Mesothelial cell of epicardium (in vitro differentiated cells): ENCODE results near the gene CFAP97D2. TPM values are rescaled to one million over a fixed set of nuclear protein-coding genes. Genes with fewer than 3 reads are reported as not detected.
A peak's percentile ranks its signal among the peaks of the same experiment; 100 is the strongest.

Source experiments
- DNase-seq, 2 experiments: peaks; one replicate each; pipeline ENCODE4 v3.0.0; 2021; ENCODE audit warnings: low spot score in 2 of 2; ENCODE audit not compliant: unreplicated experiment in 2 of 2
- H3K27ac Mint-ChIP-seq: 2 replicates; pipeline ENCODE4 v1.8.0; 2021; ENCODE audit warnings: mixed read lengths
- H3K27me3 Mint-ChIP-seq: 2 replicates; pipeline ENCODE4 v1.8.0; 2021; ENCODE audit warnings: low read depth, mixed read lengths
- H3K36me3 Mint-ChIP-seq: 2 replicates; pipeline ENCODE4 v1.8.0; 2021; ENCODE audit warnings: mixed read lengths
- H3K4me1 Mint-ChIP-seq: 2 replicates; pipeline ENCODE4 v1.8.0; 2021; ENCODE audit warnings: mixed read lengths
- H3K4me3 Mint-ChIP-seq: 2 replicates; pipeline ENCODE4 v1.8.0; 2021; ENCODE audit warnings: mild to moderate bottlenecking, moderate library complexity, mixed read lengths
- H3K9me3 Mint-ChIP-seq: 2 replicates; pipeline ENCODE4 v1.8.0; 2021; ENCODE audit warnings: mixed read lengths
- total RNA-seq: library from RNA; stranded (reverse); gene quantifications from 3 replicates; pipeline ENCODE4 v1.2.1, GENCODE V29; 2021
- TF ChIP-seq, protein P1 (sequence below): fragments of 200-600 bp; sonication (generic); IDR thresholded peaks from one replicate; pipeline ENCODE4 v1.5.0; 2021; ENCODE audit warnings: antibody characterized with exemption; ENCODE audit not compliant: unreplicated experiment

Gene CFAP97D2
- total RNA-seq, 1 donor from 2014 or later: not detected

DNA sequence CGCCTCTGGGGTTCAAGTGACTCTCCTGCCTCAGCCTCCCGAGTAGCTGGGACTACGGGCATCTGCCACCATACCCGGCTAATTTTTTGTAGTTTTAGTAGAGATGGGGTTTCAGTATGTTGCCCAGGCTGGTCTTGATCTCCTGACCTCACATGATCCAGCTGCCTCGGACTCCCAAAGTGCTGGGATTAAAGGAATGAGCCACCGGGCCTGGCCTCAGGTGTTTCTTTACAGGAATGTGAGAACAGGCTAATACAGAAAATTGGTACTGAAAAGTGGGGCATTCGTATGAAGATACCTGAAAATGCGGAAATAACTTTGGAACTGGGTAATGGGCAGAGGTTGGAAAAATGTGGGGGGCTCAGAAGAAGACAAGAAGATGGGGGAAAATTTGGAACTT, 52.8 kb downstream of the CFAP97D2 start:
- Mint-ChIP-seq H3K36me3 (no peaks in the 10 kb centered on the region), H3K9me3 (peaks cover 3% of the 10 kb centered on the region), H3K4me1 (peaks cover 22% of the 10 kb centered on the region), H3K27me3 (peaks cover 48% of the 10 kb centered on the region), H3K4me3 (no peak overlapping the region), H3K27ac (no peak overlapping the region)
- DNase-seq: no peak
- TF ChIP-seq, protein P1, sequence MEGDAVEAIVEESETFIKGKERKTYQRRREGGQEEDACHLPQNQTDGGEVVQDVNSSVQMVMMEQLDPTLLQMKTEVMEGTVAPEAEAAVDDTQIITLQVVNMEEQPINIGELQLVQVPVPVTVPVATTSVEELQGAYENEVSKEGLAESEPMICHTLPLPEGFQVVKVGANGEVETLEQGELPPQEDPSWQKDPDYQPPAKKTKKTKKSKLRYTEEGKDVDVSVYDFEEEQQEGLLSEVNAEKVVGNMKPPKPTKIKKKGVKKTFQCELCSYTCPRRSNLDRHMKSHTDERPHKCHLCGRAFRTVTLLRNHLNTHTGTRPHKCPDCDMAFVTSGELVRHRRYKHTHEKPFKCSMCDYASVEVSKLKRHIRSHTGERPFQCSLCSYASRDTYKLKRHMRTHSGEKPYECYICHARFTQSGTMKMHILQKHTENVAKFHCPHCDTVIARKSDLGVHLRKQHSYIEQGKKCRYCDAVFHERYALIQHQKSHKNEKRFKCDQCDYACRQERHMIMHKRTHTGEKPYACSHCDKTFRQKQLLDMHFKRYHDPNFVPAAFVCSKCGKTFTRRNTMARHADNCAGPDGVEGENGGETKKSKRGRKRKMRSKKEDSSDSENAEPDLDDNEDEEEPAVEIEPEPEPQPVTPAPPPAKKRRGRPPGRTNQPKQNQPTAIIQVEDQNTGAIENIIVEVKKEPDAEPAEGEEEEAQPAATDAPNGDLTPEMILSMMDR: no peak

DNA sequence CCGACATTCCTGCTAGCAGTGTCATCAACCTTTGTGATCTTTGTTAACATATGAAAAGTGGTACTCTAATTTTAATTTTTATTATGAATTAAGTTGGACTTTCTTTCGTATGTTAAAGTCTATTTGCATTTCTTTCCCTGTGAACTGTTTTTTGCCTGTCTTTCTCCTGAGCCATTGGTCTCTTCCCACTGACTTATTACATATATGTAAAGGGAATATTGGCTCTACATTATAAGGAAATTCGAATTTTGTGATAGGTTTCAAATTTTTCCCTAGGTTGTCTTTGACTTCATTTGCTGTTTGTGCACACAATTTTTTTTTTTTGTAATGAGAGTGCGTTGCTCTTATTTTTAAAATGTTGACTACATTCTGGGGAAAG, 55.2 kb downstream of the CFAP97D2 start:
- Mint-ChIP-seq H3K27me3 (peaks cover 31% of the 10 kb centered on the region), H3K27ac (peak overlapping the region; percentile 89), H3K4me3 (peak overlapping the region; percentile 81), H3K36me3 (peaks cover 11% of the 10 kb centered on the region), H3K9me3 (peaks cover 3% of the 10 kb centered on the region), H3K4me1 (peaks cover 24% of the 10 kb centered on the region)
- no peak for DNase-seq
- TF ChIP-seq, protein P1: no peak

GRCh38 chr13:114234645-114235421, 55.8 kb downstream of the CFAP97D2 start, which contains the start of gene CDC16:
Gene CDC16 (plus strand): TSS chr13:114234897. CDS start chr13:114235085, 188 bp downstream.
- TF ChIP-seq, protein P1: no peak
- Mint-ChIP-seq H3K9me3 (peaks cover 3% of the 10 kb centered on the region), H3K4me3 (peak within 1 kb of the TSS; percentile 81), H3K27ac (peak within 1 kb of the TSS; percentile 89), H3K36me3 (peaks cover 14% of the 10 kb centered on the region), H3K4me1 (peaks cover 24% of the 10 kb centered on the region), H3K27me3 (peaks cover 25% of the 10 kb centered on the region)
- DNase-seq: peak; percentile 77 to 81

DNA sequence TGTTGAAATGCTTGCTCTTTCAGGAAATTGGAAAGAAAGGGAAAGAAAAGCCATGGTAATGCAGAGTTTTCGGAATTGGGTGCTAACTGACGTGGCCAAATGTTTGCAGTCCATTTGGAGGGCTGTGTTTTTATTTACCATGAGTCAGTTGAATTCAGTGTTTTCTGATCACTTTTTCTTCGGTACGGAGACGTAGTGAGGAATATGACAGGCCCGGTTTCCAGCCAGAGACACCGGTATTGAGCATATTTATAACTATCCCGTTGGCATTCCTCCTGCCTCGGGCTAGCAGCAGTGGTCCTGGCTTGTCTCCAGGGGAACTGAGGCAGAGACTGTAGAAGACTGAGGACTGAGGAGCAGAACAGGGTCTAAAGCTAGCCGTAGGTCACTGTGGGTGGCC, 56.6 kb downstream of the CFAP97D2 start:
- TF ChIP-seq, protein P1: no peak
- Mint-ChIP-seq H3K4me1 (peaks cover 19% of the 10 kb centered on the region), H3K27me3 (peaks cover 16% of the 10 kb centered on the region), H3K9me3 (peaks cover 3% of the 10 kb centered on the region), H3K27ac (peak overlapping the region; percentile 86), H3K4me3 (peak overlapping the region; percentile 81), H3K36me3 (peaks cover 16% of the 10 kb centered on the region)
- DNase-seq: no peak

GRCh38 chr13:114236227-114236626, 57.2 kb downstream of the CFAP97D2 start:
- TF ChIP-seq, protein P1: no peak
- Mint-ChIP-seq H3K4me1 (peaks cover 19% of the 10 kb centered on the region), H3K36me3 (peaks cover 16% of the 10 kb centered on the region), H3K4me3 (peak overlapping the region; percentile 81), H3K27ac (peak overlapping the region; percentile 86), H3K9me3 (peaks cover 3% of the 10 kb centered on the region), H3K27me3 (peaks cover 14% of the 10 kb centered on the region)
- no peak for DNase-seq
